HG03565 (cell line): Measurements from ENCODE around the gene MPL.

ENCODE experiments used
- ATAC-seq: cut with Tn5 transposase; IDR thresholded peaks from one replicate; pipeline ENCODE4 v1.9.1; 2021; ENCODE audit warnings: mild to moderate bottlenecking, moderate library complexity; ENCODE audit not compliant: unreplicated experiment

MPL gene

GRCh38 chr1:43305926-43306687 is 31.5 kb upstream of the MPL start:
- ATAC-seq: no peak

- no peak for ATAC-seq
Measured at GRCh38 chr1:43306688-43307457, 30.7 kb upstream of the MPL start.

- no peak for ATAC-seq
Measured at GRCh38 chr1:43307458-43308158, 30.0 kb upstream of the MPL start.

GRCh38 chr1:43308635-43309404 is 28.8 kb upstream of the MPL start:
- no peak for ATAC-seq

GRCh38 chr1:43309405-43310025 is 28.1 kb upstream of the MPL start:
- ATAC-seq: no peak

GRCh38 chr1:43311521-43311920 is 26.1 kb upstream of the MPL start:
- ATAC-seq: no peak

- no peak for ATAC-seq
Measured at GRCh38 chr1:43312212-43312623, 25.4 kb upstream of the MPL start.

- no peak for ATAC-seq
Measured at GRCh38 chr1:43312663-43313515, 24.7 kb upstream of the MPL start.

GRCh38 chr1:43313771-43314170 is 23.8 kb upstream of the MPL start:
- no peak for ATAC-seq

GRCh38 chr1:43314233-43314632 is 23.4 kb upstream of the MPL start:
- no peak for ATAC-seq

- no peak for ATAC-seq
Measured at GRCh38 chr1:43315481-43315880, 22.1 kb upstream of the MPL start.

- no peak for ATAC-seq
Measured at GRCh38 chr1:43315963-43316737, 21.5 kb upstream of the MPL start.

GRCh38 chr1:43316738-43317520 is 20.7 kb upstream of the MPL start:
- ATAC-seq: no peak

- ATAC-seq: no peak
Measured at GRCh38 chr1:43317817-43318471, 19.7 kb upstream of the MPL start.

- ATAC-seq: no peak
Measured at GRCh38 chr1:43318831-43319230, 18.8 kb upstream of the MPL start.

- no peak for ATAC-seq
Measured at GRCh38 chr1:43319288-43319687, 18.3 kb upstream of the MPL start.

GRCh38 chr1:43319766-43320165 is 17.9 kb upstream of the MPL start:
- ATAC-seq: no peak
